ENCODE measurements around the gene CLDND2.

GRCh38 chr19:51357952-51358351 is 10.9 kb downstream of the CLDND2 start:
- TF ChIP-seq SP1 (IDR thresholded peaks at IDR 0.05) (no peak), CTBP1 (IDR thresholded peaks at IDR 0.05; ENCODE audit: borderline replicate concordance) (no peak), NFRKB (IDR thresholded peaks at IDR 0.05) (no peak), TARDBP (IDR thresholded peaks at IDR 0.05) (no peak), LEF1 (IDR thresholded peaks at IDR 0.05; ENCODE audit: borderline replicate concordance) (no peak), L3MBTL2 (conservative IDR thresholded peaks at IDR 0.05) (no peak), HDGF (IDR thresholded peaks at IDR 0.05; ENCODE audit: borderline replicate concordance) (no peak)
